Ecto neural progenitor cell (in vitro differentiated cells): Measurements from ENCODE around the gene FLII.

Experiments used
- DNase-seq: peaks from one replicate; pipeline ENCODE4 v3.0.0-alpha.2; 2018; ENCODE audit warnings: low spot score

Gene FLII

DNA sequence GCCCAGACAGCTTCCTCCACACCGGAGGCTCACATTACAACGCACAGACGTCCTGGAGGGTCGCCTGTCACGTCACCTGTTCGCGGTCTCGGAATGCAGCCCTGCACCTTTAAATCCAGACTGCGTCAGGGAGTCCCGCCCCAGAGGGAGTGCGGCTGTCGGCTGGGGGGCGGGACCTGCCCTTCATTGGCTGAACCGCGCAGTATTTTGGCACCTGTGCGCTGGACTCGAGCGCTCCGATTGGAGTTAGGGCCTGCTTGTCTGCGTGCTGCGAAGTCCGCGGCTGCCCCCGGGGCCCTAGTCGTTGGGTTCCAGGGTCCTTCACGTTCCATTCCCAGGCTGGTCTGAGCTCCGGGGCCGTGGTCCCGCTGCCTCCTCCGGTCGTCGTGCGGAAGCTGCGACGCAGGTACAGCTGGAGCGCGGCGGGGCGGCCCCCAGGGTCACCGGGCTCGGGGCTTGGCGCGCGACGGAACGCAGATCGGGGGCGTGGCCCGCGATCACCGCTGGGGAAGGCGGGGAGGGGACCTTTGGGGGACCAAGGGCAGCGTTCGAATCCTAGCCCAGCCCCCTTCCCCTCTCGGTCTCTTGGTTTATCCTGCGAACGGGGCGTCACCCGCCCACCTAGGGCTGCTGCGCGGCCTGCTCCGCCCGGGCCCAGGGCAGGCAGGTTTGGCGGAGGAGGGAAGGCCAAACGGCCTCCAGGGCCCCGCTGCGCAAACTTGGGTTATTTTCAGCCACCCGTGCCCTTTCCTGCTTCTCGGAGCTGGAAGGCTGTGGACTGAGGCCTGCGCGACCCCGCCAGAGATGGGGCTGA lies 2.0 kb upstream of the FLII start, which contains the start of gene MIEF2:
MIEF2 (plus strand) TSS at position 331 of the 814 bp plus-strand sequence. CDS start 2,059 bp downstream, outside the sequence.
- peak; percentile 96 for DNase-seq

GRCh38 chr17:18259621-18260331 lies 1.2 kb upstream of the FLII start:
- no peak for DNase-seq

- no peak for DNase-seq
These were observed 569 bp downstream of the FLII start for GRCh38 chr17:18257982-18258355.

DNA sequence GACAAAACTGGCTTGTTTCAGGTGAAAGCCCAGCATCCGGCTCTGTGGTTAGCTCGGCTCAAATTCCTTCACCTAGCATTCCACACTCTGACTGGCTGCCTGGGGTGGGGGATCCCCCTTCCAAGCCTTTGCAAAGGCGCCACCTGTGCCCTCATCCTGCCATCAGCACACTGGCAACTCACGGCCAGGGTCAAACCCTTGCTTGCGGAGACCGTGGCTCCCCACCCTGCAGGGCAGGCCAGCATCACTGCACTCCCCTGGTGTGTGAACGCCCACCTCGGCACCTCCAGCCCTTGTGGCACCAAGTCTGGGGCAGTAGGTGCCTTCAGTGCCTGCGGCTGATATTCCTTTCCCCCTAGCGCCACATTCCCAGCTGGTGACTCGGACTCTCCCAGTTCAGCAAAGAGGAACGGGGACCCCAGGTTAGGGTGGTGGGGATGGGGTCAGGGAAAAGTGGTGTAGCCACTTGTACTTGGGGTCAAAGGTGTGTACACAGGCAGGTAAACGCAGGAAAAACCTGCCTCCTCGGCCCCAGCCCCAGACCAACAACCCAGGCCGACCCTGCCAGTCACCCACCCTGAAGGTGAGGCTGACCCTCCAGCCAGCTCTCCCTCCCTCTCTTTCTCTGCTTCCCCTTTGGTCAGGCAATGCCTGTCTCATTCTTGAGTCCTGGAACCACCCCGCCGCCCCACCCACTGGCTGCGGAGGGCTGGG lies 1.1 kb downstream of the FLII start:
- DNase-seq: no peak

GRCh38 chr17:18256776-18257175 lies 1.8 kb downstream of the FLII start:
- DNase-seq: no peak

DNA sequence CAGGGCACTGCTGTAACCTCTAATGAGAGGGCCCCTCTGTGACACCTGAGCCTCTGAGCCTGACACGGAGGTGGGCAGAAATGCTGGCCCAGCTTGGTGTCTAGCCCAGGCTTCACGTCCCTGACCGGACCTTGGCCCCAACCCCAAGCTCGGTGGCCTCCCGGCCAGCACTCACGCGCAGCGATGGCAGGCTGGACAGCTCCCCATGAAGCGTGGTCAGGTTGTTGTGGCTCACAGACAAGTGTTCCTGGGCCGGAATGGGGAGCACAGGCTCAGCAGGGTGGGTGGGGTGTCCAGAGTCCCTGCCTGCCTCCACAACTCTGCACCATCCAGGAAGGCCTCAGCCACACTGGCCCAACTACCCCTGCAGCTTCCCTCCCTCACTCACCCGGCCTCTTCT lies 2.2 kb downstream of the FLII start:
- DNase-seq: no peak

- no peak for DNase-seq
These were observed 3.5 kb downstream of the FLII start for GRCh38 chr17:18254888-18255649.

GRCh38 chr17:18253947-18254821 lies 4.4 kb downstream of the FLII start:
- DNase-seq: no peak

GRCh38 chr17:18253187-18253884 lies 5.2 kb downstream of the FLII start:
- DNase-seq: no peak

GRCh38 chr17:18252160-18252559 lies 6.4 kb downstream of the FLII start:
- DNase-seq: no peak

DNA sequence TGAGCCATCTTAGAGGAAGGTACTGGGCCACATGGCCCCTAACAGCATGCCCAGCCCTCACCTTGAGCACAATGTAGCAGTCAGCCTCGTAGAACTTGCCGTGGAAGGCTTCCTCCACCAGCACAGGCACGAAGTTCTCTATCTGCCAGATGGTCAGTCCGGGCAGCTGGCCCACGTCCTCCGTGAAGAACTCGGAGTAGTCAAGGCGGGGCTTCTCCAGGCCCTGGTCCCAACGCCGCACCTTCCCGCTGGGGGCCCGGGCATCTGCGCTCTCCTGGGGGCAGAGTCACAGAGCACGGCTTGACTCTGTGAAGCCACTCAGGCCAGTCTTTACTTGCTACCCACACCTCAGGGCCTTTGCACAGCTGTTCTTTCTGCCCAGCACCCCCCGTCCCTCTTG lies 7.3 kb downstream of the FLII start:
- no peak for DNase-seq

GRCh38 chr17:18250708-18251107 lies 7.8 kb downstream of the FLII start:
- no peak for DNase-seq

DNA sequence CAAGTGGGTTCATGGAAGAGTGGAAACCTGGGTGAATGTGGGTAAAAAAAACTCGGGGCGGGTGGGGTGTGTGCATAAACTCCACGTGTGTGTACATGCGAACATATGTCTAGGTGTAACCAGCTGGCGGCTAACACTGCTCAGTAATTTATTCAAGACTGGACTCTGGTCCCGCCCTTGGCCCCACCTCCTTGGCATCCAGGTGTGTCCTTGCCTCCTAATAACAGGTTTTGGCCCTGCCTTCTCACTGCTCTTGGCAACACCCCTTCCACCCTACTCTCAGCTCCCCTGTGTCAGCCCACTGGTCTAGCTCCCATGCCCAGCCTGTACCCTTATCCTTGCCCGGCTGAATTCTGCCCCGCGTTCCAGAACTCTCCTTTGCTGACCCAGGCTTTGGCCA lies 8.3 kb downstream of the FLII start:
- no peak for DNase-seq

- no peak for DNase-seq
These were observed 9.7 kb downstream of the FLII start for GRCh38 chr17:18248811-18249210.

GRCh38 chr17:18248300-18248731 lies 10.2 kb downstream of the FLII start:
- DNase-seq: peak; percentile 81

GRCh38 chr17:18247613-18248001 lies 10.9 kb downstream of the FLII start:
- no peak for DNase-seq

DNA sequence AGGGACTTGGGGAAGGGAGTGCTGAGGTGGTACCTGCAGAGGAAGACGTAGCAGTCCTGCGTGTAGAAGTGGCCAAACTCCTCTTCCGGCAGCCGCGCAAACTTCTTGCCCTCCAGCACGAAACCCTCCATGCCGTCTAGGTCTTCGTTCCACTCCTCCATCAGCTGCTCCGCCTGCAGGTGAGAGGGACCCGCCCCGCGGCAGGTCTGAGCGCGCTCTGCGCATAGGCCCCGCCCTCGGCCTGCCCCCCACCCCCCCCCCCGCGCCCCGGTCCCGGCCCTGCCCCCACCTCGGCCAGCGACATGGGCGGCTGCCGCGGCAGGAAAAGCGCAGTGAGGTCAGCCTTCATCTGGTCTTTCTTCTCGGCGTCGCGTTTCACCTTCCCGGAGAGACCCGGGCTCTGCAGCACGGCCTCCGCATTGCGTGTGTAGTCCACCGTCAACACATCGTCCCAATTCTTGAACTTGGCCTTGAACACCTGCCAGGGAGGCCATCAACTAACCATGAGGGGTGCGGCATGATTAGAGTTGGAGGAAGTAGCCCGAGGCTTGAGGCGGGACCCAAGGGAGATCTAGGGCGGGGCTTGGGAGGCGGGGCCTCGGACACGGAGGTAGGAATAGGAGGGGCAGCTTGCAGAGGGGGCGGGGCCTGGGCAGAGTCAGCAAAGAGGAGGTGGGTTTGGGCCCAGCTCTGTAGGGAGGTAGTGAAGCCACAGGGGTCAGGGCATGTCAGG lies 11.5 kb downstream of the FLII start:
- DNase-seq: peak; percentile 86

- no peak for DNase-seq
These were observed 12.3 kb downstream of the FLII start for GRCh38 chr17:18246109-18246725.
